ENCODE results near the gene ADPRH.
"Not testable (repeated sequence)": the region's sequence is repeated elsewhere in the genome, so short reads cannot be mapped to it uniquely, and the experiment has no call there.

The ADPRH gene

GRCh38 chr3:119579366-119580066 is at the start of gene ADPRH:
Gene ADPRH (plus strand): TSS chr3:119579492. CDS start chr3:119582170, 2,678 bp downstream.
- peak in 31 of 56 donors; percentile 2 to 69 (median 27) for DNase-seq

GRCh38 chr3:119529883-119530282 is 49.4 kb upstream of the ADPRH start:
- no peak for DNase-seq

GRCh38 chr3:119530456-119530855 is 48.8 kb upstream of the ADPRH start:
- no peak for DNase-seq

- DNase-seq, result no peak
Observed at GRCh38 chr3:119531151-119531550, 48.1 kb upstream of the ADPRH start.

DNA sequence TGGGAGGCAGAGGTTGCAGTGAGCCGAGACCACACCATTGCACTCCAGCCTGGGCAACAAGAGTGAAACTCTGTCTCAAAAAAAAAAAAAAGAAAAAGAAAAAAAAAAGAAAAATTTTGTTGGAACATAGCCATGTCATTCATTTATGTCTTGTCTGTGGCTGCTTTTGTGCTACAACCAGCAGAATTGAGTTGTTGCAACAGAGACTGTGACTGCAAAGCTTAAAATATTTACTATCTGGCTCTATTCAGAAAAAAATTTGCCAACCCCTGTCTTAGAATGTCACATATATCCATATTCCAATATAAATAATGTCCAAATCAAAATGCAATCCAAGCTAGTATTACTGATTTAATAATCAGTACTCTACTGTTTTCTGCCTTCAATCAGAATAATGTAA is 45.0 kb upstream of the ADPRH start:
- DNase-seq, result no peak

DNA sequence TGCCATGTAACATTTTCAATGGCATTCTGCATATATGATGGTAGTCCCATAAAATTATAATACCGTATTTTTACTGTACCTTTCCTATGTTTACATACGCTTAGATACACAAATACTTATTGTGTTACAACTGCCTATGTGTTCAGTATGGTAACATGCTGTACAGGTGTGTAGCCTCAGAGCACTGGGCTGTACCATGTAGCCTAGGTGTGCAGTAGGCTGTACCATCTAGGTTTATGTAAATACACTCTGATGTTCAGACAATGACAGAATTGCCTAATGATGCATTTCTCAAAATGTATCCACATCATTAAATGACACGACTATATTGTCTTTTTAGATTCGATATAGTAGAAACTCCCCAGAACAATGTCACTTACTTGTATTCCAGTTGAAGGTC is 42.5 kb upstream of the ADPRH start:
- DNase-seq, result no peak

DNA sequence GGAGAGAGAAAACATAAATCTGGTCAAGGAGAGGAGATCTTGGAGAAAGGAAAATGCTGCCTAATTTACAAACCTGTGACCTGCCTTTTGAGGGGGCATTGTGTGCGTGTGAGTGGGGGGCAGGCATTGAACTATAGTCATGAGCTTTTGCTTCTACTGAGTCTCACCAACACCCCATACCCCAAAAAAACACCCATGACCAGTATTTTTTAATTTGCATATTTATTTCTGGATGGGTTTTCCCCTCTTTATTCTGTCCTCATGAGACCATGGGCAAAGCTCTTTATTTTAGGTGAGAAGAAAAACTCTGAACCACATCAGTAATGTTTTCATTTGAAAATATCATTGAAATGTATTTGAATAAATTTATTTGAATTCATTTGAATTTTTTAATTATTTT is 40.5 kb upstream of the ADPRH start:
- no peak for DNase-seq

DNA sequence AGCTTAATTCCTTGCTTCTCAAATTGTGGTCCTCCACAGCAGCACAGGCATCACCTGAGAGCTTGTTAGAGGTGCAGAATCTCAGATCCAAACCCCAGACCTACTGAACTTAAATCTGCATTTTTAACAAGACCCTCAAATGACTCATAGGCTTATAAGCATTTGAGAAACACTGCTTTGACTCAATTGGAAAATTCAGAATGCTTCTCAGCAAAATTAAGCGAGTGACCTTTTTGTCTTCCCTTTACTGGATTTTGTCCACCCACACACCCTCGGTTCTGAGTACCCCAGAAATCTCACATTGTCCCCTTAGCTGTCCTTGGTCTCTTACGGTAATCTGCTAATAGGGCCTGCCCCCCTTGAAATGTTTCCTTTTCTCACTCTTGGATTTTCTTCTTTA is 37.7 kb upstream of the ADPRH start:
- no peak for DNase-seq

DNA sequence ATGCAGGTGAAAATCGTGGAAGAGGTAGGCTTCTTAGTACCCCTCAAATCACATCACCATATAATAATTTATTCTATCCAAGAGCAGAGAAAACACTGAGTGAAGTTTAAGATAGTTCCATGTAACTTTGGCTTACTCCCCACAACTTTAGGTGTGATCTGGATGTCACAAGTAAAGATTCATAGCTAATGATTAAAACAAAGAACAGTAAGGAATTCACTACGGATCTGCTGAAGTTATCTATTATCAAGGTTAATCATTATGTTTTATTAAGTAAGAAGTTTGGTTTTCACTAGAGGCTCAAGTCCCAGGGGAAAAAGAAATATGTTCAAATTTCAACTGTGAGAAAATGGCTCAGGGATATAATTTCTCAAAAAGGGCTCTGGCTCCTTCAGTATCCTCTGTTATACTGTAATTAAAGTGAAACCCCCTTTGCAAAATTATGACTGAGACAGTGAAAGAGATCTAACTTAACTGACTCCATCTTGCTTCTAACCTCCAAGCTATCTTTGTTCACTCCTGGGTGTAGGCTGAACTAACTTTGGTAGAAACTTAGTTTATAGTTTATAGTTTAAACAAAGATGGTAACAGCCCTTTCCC is 37.0 kb upstream of the ADPRH start:
- no peak for DNase-seq

DNA sequence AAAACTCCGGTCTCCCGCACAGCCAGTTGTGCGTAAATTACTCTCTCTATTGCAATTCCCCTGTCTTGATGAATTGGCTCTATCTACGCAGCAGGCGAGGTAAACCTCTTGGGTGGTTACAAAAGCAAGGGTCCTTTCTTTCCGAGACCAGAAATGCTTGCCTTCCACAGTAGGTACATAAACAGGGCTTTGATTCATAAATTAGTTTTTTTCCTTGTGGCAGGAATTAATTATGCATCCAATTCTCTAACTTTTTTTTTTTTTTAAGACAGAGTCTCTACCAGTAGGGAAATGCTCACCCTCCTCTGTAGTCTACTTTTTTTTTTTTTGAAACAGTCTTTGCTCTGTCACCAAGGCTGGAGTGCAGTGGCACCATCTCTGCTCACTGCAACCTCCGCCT is 36.1 kb upstream of the ADPRH start:
- DNase-seq, result no peak

- no peak for DNase-seq
Observed at GRCh38 chr3:119547227-119547626, 32.1 kb upstream of the ADPRH start.

GRCh38 chr3:119548341-119548740 is 31.0 kb upstream of the ADPRH start:
- no peak for DNase-seq

GRCh38 chr3:119550192-119550910 is 28.9 kb upstream of the ADPRH start:
- no peak for DNase-seq

DNA sequence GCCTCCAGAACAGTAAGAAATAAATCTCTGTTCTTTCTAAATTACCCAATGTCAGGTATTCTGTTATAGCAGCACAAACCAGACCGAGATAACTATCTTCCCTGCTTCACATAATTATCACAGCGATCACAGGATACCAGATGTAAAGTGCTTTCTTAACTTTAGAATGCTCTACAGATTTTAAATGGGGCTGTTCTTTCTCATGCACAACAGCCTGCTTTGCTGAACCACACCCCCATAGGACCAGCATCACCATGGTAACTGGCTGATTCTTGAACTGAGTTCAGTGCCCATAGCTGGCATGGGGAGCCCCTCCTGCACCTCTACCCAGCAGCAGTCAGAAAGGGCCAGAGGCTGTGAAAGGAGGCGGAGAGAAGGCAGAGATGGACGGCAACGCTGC is 27.7 kb upstream of the ADPRH start:
- no peak for DNase-seq

GRCh38 chr3:119552928-119553327 is 26.4 kb upstream of the ADPRH start:
- not testable (repeated sequence) for DNase-seq

- no peak for DNase-seq
Observed at GRCh38 chr3:119553823-119554415, 25.4 kb upstream of the ADPRH start.

DNA sequence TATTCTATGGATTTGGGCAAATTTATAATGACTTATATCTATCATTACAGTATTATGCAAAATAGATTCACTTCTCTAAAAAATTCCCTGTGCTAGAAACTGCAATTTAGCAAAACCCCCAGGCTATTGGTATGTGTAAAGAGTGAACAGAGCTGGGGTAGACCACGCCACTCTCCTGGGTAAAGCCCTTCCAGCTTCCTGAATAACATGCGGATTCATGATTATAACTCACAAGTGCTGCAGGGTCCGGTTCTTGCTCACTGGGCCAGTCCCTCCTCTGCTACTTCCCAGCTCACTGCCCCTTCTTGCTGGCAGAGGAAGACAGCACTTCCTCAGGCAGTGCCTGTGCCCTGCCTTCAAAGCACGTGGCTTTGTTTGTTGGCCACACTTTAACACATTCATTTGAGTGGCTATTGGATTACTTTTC is 24.0 kb upstream of the ADPRH start:
- peak in 1 of 56 donors; percentile 1 for DNase-seq

- DNase-seq, result no peak
Observed at GRCh38 chr3:119555929-119556328, 23.4 kb upstream of the ADPRH start.

DNA sequence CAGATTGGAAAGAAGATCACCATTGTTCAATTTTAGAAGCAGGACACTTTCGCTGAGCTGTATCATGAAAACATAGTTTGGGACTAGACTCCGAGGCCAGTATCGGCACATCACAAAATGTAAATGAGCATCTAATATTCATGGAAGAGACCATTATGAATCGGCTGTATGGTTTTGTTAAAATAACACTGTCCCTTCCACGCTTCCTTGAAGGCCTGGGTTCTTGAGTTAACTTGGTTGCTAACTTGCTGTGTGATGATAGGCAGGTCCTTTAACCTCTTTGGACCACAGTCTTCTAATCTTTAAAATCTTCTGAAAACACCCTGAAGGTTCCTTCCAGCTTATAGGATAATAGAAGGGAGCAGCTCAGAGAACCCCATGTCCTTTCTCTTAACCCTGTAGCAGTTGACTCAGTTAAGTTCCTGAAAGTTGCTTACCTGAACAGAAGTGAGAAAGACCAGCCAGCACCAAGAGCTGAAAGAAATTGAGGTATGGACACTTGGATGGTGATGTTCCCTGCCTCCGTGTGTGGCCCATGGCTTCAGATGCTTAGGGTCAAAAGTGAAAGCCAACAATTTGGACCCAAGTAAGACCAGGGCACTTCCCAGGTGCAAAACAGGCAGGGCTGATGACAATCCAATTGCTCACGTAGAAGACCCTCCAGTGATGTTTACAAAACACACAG is 22.0 kb upstream of the ADPRH start:
- DNase-seq, result no peak

- no peak for DNase-seq
Observed at GRCh38 chr3:119557877-119558269, 21.4 kb upstream of the ADPRH start.

DNA sequence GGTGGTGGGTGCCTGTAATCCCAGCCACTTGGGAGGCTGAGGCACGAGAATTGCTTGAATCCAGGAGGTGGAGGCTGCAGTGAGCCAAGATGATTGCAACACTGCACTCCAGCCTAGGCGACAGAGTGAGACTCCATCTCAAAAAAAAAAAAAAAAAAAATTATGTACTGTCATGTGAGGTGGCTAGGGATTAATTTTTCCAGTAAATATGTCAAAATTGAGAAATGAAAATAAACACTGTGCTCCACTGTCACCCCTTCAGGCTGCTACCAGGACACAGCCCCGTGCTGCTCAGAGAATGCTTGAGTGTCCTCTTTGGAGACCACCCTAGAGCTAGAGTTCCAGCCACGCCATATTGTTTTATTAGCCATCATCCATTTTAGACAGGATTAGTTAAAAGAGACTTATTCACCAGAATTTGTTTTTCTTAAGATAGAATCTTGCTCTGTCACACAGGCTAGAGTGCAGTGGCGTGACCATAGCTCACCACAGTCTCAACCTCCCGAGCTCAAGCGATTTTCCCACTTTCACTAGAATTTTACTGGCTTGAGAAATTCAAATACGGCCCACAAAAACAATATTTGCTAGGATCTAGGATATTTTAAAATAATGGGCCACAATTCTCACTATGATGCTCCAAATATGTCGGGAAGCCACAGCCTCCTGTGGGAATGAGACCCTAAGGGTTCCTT is 20.5 kb upstream of the ADPRH start:
- DNase-seq, result no peak
